Mammary epithelial cell (primary cell): ENCODE measurements around the gene ZSCAN4.

ENCODE experiments used
- EZH2 ChIP-seq: IDR thresholded peaks from 2 replicates; pipeline ENCODE4 v1.6.1; 2012; ENCODE audit warnings: low read length, inconsistent platforms, borderline replicate concordance
- TF ChIP-seq, protein P1 (sequence below), 2 donors: IDR thresholded peaks in 1 of 2; conservative IDR thresholded peaks in 1 of 2; 2 replicates each; pipeline ENCODE4 v1.5.1; 2011 to 2012; ENCODE audit warnings: inconsistent platforms in 2 of 2, low read length in 2 of 2, mild to moderate bottlenecking in 2 of 2, control low read depth in 1 of 2, low read depth in 1 of 2; ENCODE audit not compliant: insufficient read depth in 1 of 2; ENCODE audit errors: extremely low read depth in 1 of 2

DNA sequence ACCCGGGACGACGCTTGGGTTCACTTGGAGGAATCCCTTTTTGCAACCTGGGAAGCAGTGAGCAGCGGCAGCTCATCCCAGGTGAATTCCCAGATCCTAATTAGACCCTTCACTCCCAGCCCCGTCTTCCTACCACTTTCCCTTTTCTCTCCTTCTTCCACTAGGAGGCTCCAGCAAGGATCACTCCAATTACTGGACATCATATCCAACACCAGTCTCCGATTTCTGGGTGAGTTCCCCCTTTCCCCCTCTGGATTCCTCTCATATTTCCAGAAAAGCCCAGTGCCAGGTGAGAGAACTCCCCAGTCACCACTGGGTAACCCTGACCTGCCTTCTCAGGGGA is 17.1 kb upstream of the ZSCAN4 start:
- TF ChIP-seq, protein P1, sequence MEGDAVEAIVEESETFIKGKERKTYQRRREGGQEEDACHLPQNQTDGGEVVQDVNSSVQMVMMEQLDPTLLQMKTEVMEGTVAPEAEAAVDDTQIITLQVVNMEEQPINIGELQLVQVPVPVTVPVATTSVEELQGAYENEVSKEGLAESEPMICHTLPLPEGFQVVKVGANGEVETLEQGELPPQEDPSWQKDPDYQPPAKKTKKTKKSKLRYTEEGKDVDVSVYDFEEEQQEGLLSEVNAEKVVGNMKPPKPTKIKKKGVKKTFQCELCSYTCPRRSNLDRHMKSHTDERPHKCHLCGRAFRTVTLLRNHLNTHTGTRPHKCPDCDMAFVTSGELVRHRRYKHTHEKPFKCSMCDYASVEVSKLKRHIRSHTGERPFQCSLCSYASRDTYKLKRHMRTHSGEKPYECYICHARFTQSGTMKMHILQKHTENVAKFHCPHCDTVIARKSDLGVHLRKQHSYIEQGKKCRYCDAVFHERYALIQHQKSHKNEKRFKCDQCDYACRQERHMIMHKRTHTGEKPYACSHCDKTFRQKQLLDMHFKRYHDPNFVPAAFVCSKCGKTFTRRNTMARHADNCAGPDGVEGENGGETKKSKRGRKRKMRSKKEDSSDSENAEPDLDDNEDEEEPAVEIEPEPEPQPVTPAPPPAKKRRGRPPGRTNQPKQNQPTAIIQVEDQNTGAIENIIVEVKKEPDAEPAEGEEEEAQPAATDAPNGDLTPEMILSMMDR (conservative IDR thresholded peaks at IDR 0.05 in 1 of 2, IDR thresholded peaks at IDR 0.05 in 1 of 2; ENCODE audit: extremely low read depth in 1 of 2, insufficient read depth in 1 of 2, low read depth in 1 of 2, low read length in 2 of 2) = peak; percentile 17 to 37
- TF ChIP-seq EZH2 = no peak
